KMS-11 (cell line): ENCODE data around the gene ADGRG2.
"Not testable (repeated sequence)": the region's sequence is repeated elsewhere in the genome, so short reads cannot be mapped to it uniquely, and the experiment has no call there.

Experiments used
- H2AFZ ChIP-seq: fragments of 200-600 bp; sonication (generic); 2 replicates; pipeline ENCODE4 v1.6.1; 2016; ENCODE audit warnings: antibody characterized with exemption, mixed run types, low read depth
- H3K27ac ChIP-seq: fragments of 200-600 bp; sonication (generic); 2 replicates; pipeline ENCODE4 v1.6.1; 2016; ENCODE audit warnings: mild to moderate bottlenecking, mixed run types
- H3K27me3 ChIP-seq: fragments of 200-600 bp; sonication (generic); 2 replicates; pipeline ENCODE4 v1.6.1; 2017; ENCODE audit warnings: mild to moderate bottlenecking, low read depth, mixed run types, moderate library complexity; ENCODE audit not compliant: insufficient read depth
- H3K36me3 ChIP-seq: fragments of 200-600 bp; sonication (generic); 2 replicates; pipeline ENCODE4 v1.6.1; 2017; ENCODE audit warnings: mild to moderate bottlenecking, mixed run types; ENCODE audit not compliant: insufficient read depth
- H3K4me1 ChIP-seq: fragments of 200-600 bp; sonication (generic); 2 replicates; pipeline ENCODE4 v1.6.1; 2016; ENCODE audit warnings: mild to moderate bottlenecking, low read depth, mixed run types; ENCODE audit not compliant: poor library complexity, severe bottlenecking
- H3K4me2 ChIP-seq: fragments of 200-600 bp; sonication (generic); 2 replicates; pipeline ENCODE4 v1.7.0; 2016; ENCODE audit warnings: mild to moderate bottlenecking, mixed run types
- H3K4me3 ChIP-seq: fragments of 200-600 bp; sonication (generic); IDR thresholded peaks from 2 replicates; pipeline ENCODE4 v1.6.1; 2017; ENCODE audit warnings: low read depth, low read length, mixed read lengths; ENCODE audit not compliant: insufficient read depth
- H3K79me2 ChIP-seq: fragments of 200-600 bp; sonication (generic); 2 replicates; pipeline ENCODE4 v1.6.1; 2016; ENCODE audit warnings: low read depth, mixed run types; ENCODE audit not compliant: insufficient read depth
- H3K9ac ChIP-seq: fragments of 200-600 bp; sonication (generic); 2 replicates; pipeline ENCODE4 v1.6.1; 2016; ENCODE audit warnings: mild to moderate bottlenecking, mixed run types
- H4K20me1 ChIP-seq: fragments of 200-600 bp; sonication (generic); 2 replicates; pipeline ENCODE4 v1.6.1; 2016; ENCODE audit warnings: mild to moderate bottlenecking, mixed run types; ENCODE audit not compliant: insufficient read depth
- TF ChIP-seq, protein P1 (sequence below): fragments of 200-600 bp; sonication (generic); conservative IDR thresholded peaks from 2 replicates; pipeline ENCODE4 v1.6.1; 2017; ENCODE audit warnings: low read depth, mild to moderate bottlenecking, antibody characterized with exemption, low read length, moderate library complexity, mixed read lengths

ADGRG2 gene

DNA sequence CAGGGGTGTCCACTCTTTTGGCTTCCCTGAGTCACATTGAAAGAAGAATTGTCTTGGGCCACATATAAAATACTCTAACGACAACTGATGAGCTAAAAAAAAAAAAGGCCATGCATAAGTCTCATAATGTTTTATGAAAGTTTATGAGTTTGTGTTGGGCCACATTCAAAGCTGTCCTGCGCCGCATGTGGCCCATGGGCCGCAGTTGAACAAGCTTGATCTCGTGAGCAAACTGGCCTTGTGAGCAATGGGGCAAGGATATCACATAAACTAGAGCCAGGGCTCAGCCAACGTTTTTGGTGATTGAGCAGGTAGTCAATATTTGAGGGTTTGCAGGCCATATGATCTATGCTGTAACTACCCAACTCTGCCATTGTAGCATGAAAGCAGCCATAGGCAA, 93.7 kb downstream of the ADGRG2 start:
- Histone ChIP-seq H3K4me2 (no peak overlapping the region), H3K79me2 (no peaks in the 10 kb centered on the region), H3K36me3 (no peaks in the 10 kb centered on the region), H3K27me3 (no peaks in the 10 kb centered on the region), H4K20me1 (no peaks in the 10 kb centered on the region), H2AFZ (no peak overlapping the region), H3K9ac (no peak overlapping the region), H3K4me3 (no peak overlapping the region), H3K27ac (no peak overlapping the region), H3K4me1 (no peaks in the 10 kb centered on the region)
- TF ChIP-seq, protein P1, sequence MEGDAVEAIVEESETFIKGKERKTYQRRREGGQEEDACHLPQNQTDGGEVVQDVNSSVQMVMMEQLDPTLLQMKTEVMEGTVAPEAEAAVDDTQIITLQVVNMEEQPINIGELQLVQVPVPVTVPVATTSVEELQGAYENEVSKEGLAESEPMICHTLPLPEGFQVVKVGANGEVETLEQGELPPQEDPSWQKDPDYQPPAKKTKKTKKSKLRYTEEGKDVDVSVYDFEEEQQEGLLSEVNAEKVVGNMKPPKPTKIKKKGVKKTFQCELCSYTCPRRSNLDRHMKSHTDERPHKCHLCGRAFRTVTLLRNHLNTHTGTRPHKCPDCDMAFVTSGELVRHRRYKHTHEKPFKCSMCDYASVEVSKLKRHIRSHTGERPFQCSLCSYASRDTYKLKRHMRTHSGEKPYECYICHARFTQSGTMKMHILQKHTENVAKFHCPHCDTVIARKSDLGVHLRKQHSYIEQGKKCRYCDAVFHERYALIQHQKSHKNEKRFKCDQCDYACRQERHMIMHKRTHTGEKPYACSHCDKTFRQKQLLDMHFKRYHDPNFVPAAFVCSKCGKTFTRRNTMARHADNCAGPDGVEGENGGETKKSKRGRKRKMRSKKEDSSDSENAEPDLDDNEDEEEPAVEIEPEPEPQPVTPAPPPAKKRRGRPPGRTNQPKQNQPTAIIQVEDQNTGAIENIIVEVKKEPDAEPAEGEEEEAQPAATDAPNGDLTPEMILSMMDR: no peak

DNA sequence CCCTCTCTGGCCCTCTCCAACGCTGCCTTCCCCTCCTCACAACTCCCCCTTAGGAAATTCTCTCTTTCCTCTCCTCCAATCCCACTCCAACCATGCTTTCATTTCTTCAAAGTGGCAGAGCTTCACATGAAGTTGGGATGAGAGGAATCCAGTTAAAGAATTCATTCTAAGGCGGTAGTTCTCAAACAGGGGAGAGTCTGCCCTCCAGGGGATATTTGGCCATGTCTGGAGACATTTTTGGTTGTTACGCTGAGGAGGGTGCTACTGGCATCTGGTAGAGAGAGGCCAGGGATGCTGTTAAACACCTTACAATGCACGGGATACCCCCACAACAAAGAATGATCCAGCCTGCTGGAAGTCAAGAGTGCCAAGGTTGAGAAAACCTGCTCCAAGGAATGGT, 97.9 kb downstream of the ADGRG2 start:
- Histone ChIP-seq H3K4me3 (no peak overlapping the region), H2AFZ (no peak overlapping the region), H3K4me2 (no peak overlapping the region), H3K4me1 (no peaks in the 10 kb centered on the region), H4K20me1 (no peaks in the 10 kb centered on the region), H3K27ac (no peak overlapping the region), H3K79me2 (no peaks in the 10 kb centered on the region), H3K9ac (no peak overlapping the region), H3K27me3 (no peaks in the 10 kb centered on the region), H3K36me3 (no peaks in the 10 kb centered on the region)
- TF ChIP-seq, protein P1: no peak

DNA sequence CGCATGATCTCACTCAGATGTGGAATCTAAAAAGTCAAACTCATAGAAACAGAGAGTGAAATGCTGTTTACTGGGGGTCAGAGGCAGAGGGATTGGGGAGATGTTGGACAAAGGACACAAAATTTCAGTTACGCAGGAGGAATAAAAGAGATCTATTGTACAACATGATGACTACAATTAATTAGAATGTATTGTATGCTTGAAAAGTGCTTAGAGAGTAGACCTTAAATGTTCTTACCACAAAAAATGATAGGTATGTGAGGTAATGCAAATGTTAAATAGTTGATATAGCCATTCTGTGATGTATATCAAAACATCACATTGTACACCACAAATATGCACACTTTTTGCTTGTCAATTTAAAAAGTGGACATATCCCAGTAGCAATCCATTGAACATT, 102.3 kb downstream of the ADGRG2 start:
- Histone ChIP-seq H3K79me2 (no peaks in the 10 kb centered on the region), H3K4me2 (no peak overlapping the region), H4K20me1 (no peaks in the 10 kb centered on the region), H3K36me3 (no peaks in the 10 kb centered on the region), H3K27ac (no peak overlapping the region), H3K27me3 (no peaks in the 10 kb centered on the region), H3K4me1 (no peaks in the 10 kb centered on the region), H2AFZ (no peak overlapping the region), H3K4me3 (no peak overlapping the region), H3K9ac (no peak overlapping the region)
- TF ChIP-seq, protein P1: no peak

DNA sequence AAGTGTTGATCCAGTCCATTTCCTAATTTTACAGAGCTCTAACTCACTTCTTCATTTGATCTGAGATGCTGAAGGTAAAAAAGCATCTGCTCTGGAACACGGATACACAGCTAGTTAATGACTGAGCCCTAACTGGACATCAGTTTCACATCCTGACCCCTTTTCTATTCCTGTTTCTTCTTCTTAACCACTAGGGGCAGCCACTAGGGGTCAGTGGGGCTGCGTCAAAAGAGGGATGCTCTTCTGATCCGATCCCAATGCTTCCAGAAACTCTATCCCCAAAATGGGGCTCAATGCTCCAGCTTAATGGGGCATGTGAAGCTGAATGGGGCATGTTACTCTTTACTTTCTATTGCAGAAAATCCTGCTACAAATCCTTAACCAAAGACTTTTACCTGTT, 105.0 kb downstream of the ADGRG2 start:
- no peaks in the 10 kb centered on the region for H4K20me1 ChIP-seq
- no peaks in the 10 kb centered on the region for H3K36me3 ChIP-seq
- no peaks in the 10 kb centered on the region for H3K79me2 ChIP-seq
- H3K27ac ChIP-seq: no peak overlapping the region
- no peak overlapping the region for H2AFZ ChIP-seq
- no peaks in the 10 kb centered on the region for H3K4me1 ChIP-seq
- H3K27me3 ChIP-seq: no peaks in the 10 kb centered on the region
- H3K9ac ChIP-seq: no peak overlapping the region
- no peak overlapping the region for H3K4me3 ChIP-seq
- H3K4me2 ChIP-seq: no peak overlapping the region
- TF ChIP-seq, protein P1: peak; percentile 38; the same call in 1 of the 2 replicates

DNA sequence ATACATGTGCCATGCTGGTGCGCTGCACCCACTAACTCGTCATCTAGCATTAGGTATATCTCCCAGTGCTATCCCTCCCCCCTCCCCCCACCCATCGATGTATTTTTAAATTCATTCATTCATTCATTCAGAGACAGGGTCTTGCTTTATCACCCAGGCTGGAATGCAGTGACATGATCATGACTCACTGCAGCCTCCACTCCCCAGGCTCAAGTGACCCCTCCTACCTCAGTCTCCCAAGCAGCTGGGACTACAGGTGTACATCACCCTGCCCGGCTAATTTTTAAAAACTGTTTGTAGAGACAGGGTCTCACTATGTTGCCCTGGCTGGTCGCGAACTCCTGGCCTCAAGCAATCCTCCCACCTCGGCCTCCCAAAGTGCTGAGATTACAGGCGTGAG, 105.7 kb downstream of the ADGRG2 start:
- H3K27ac ChIP-seq, H3K9ac ChIP-seq, H3K4me1 ChIP-seq, H4K20me1 ChIP-seq, H3K4me2 ChIP-seq, H2AFZ ChIP-seq, H3K36me3 ChIP-seq, H3K27me3 ChIP-seq, H3K79me2 ChIP-seq, H3K4me3 ChIP-seq: not testable (repeated sequence)
